ENCODE results near the gene ARID3C.

- TF ChIP-seq CTCF (IDR thresholded peaks at IDR 0.05 in 8 of 11, conservative IDR thresholded peaks at IDR 0.05 in 3 of 11) (peak in 1 of 11 experiments; percentile 14), POLR2A (IDR thresholded peaks at IDR 0.05) (no peak), POLR2AphosphoS5 (IDR thresholded peaks at IDR 0.05) (peak in 2 of 3 donors; percentile 13 to 34)
These were observed 50.4 kb downstream of the ARID3C start for GRCh38 chr9:34578241-34579103.

Data from spleen (tissue), 7 donors.